Liver (tissue), 9 donors: ENCODE data around the gene CARD19. TPM values are rescaled to one million over a fixed set of nuclear protein-coding genes. Genes with fewer than 3 reads are reported as not detected.

Experiments used
- DNase-seq: peaks from one replicate; pipeline ENCODE4 v3.0.0-alpha.2; 2017; ENCODE audit warnings: low spot score
- H3K27ac ChIP-seq, 2 donors: one replicate each; pipeline ENCODE4 v1.7.0; 2013; ENCODE audit warnings: inconsistent platforms in 2 of 2, low read length in 2 of 2, control low read depth in 1 of 2, low read depth in 1 of 2, mild to moderate bottlenecking in 1 of 2
- H3K27me3 ChIP-seq, 4 donors: one replicate each; pipeline versions ENCODE4 v1.6.1 to v1.7.0; 2013; ENCODE audit warnings: low read length in 3 of 4, inconsistent platforms in 1 of 4, mild to moderate bottlenecking in 1 of 4, moderate library complexity in 1 of 4; ENCODE audit not compliant: control insufficient read depth in 4 of 4, insufficient read depth in 4 of 4
- H3K36me3 ChIP-seq, 4 donors: one replicate each; pipeline versions ENCODE4 v1.6.1 to v1.7.0; 2013; ENCODE audit warnings: low read length in 3 of 4, mild to moderate bottlenecking in 3 of 4, low read depth in 1 of 4, moderate library complexity in 1 of 4; ENCODE audit not compliant: control insufficient read depth in 4 of 4, insufficient read depth in 3 of 4
- H3K4me1 ChIP-seq, 4 donors: one replicate each; pipeline versions ENCODE4 v1.6.1 to v1.7.0; 2013; ENCODE audit warnings: low read length in 3 of 4, mild to moderate bottlenecking in 3 of 4, moderate library complexity in 1 of 4; ENCODE audit not compliant: control insufficient read depth in 4 of 4, insufficient read depth in 4 of 4
- H3K4me3 ChIP-seq, 3 donors: one replicate each; pipeline versions ENCODE4 v1.6.1 to v1.7.0; 2013; ENCODE audit warnings: low read length in 3 of 3, control low read depth in 1 of 3, low read depth in 1 of 3, mild to moderate bottlenecking in 1 of 3
- H3K9ac ChIP-seq, 2 donors: one replicate each; pipeline ENCODE4 v1.7.0; 2013; ENCODE audit warnings: low read length in 2 of 2, mild to moderate bottlenecking in 2 of 2, moderate library complexity in 2 of 2, control low read depth in 1 of 2, low read depth in 1 of 2
- H3K9me3 ChIP-seq, 4 donors: one replicate each; pipeline versions ENCODE4 v1.6.1 to v1.7.0; 2013; ENCODE audit warnings: low read length in 3 of 4; ENCODE audit not compliant: control insufficient read depth in 4 of 4
- EGR1 ChIP-seq, 2 donors: IDR thresholded peaks; 2 replicates each; pipeline ENCODE4 v1.6.1; 2016 to 2018; ENCODE audit warnings: antibody characterized with exemption in 2 of 2, low read depth in 2 of 2
- FOXA1 ChIP-seq: IDR thresholded peaks from 2 replicates; pipeline ENCODE4 v1.6.1; 2016; ENCODE audit warnings: antibody characterized with exemption
- FOXA2 ChIP-seq: IDR thresholded peaks from 2 replicates; pipeline ENCODE4 v1.6.1; 2016; ENCODE audit warnings: antibody characterized with exemption
- GABPA ChIP-seq, 2 donors: IDR thresholded peaks in 1 of 2; conservative IDR thresholded peaks in 1 of 2; 2 replicates each; pipeline ENCODE4 v1.6.1; 2016; ENCODE audit warnings: antibody characterized with exemption in 2 of 2, mild to moderate bottlenecking in 1 of 2, moderate library complexity in 1 of 2
- HNF4G ChIP-seq: IDR thresholded peaks from 2 replicates; pipeline ENCODE4 v1.6.1; 2016; ENCODE audit warnings: antibody characterized with exemption
- JUND ChIP-seq, 2 donors: IDR thresholded peaks; 2 replicates each; pipeline ENCODE4 v1.6.1; 2016; ENCODE audit warnings: antibody characterized with exemption in 2 of 2
- NR2F2 ChIP-seq: IDR thresholded peaks from 2 replicates; pipeline ENCODE4 v1.6.1; 2016; ENCODE audit warnings: antibody characterized with exemption
- RAD21 ChIP-seq, 2 donors: IDR thresholded peaks; 2 replicates each; pipeline ENCODE4 v1.6.1; 2016; ENCODE audit warnings: antibody characterized with exemption in 2 of 2, mild to moderate bottlenecking in 2 of 2
- REST ChIP-seq: IDR thresholded peaks from 2 replicates; pipeline ENCODE4 v1.6.1; 2016; ENCODE audit warnings: antibody characterized with exemption, mild to moderate bottlenecking
- RXRA ChIP-seq, 2 donors: IDR thresholded peaks; 2 replicates each; pipeline ENCODE4 v1.6.1; 2017 to 2018; ENCODE audit warnings: antibody characterized with exemption in 2 of 2, mild to moderate bottlenecking in 1 of 2
- TAF1 ChIP-seq: conservative IDR thresholded peaks from 2 replicates; pipeline ENCODE4 v1.6.1; 2016; ENCODE audit warnings: antibody characterized with exemption, mild to moderate bottlenecking
- YY1 ChIP-seq: IDR thresholded peaks from 2 replicates; pipeline ENCODE4 v1.6.1; 2016; ENCODE audit warnings: antibody characterized with exemption, mild to moderate bottlenecking
- WGBS: extraction: QIAGEN DNeasy Blood & Tissue Kit; methylation state at CpG from one replicate; pipeline ENCODE4 v1.1.7; 2013; 5-methylcytosine and 5-hydroxymethylcytosine counted together
- polyA plus RNA-seq, 2 donors: library from polyadenylated mRNA; stranded (reverse) in 1 of 2; unstranded in 1 of 2; fragments of 200-250 nt in 1 of 2; fragments of >200 nt in 1 of 2; fragmentation: Nextera tagmentation in 1 of 2; extraction: Ambion mirVana in 1 of 2; gene quantifications; one replicate each; pipeline versions ENCODE4 v1.2.1 to v1.2.3, GENCODE V29; 2013 to 2015
- total RNA-seq, 2 donors: library from RNA; depleted of rRNA; stranded (reverse); fragments of >200 nt; gene quantifications; one replicate each; pipeline ENCODE4 v1.2.3, GENCODE V29; 2014
- TF ChIP-seq, protein P1 (sequence below): IDR thresholded peaks from 2 replicates; pipeline ENCODE4 v1.6.1; 2016; ENCODE audit warnings: antibody characterized with exemption
- TF ChIP-seq, protein P2 (sequence below): IDR thresholded peaks from 2 replicates; pipeline ENCODE4 v1.6.1; 2016; ENCODE audit warnings: antibody characterized with exemption
- TF ChIP-seq, protein P3 (sequence below): fragments of 150-350 bp; IDR thresholded peaks from 2 replicates; pipeline ENCODE4 v1.5.1; 2017; ENCODE audit warnings: improper control_type of control experiment, low read depth, low read length; ENCODE audit not compliant: missing input control
- TF ChIP-seq, protein P4 (sequence below): IDR thresholded peaks from 2 replicates; pipeline ENCODE4 v1.6.1; 2016; ENCODE audit warnings: antibody characterized with exemption
- donor health status: healthy.
- donor health status: healthy.
- donor health status: healthy.
- donor health status: healthy.
- donor health status: healthy.

Gene CARD19
- total and polyA plus RNA-seq, 4 donors: 13.0 to 18.2 (median 16.3) TPM

DNA sequence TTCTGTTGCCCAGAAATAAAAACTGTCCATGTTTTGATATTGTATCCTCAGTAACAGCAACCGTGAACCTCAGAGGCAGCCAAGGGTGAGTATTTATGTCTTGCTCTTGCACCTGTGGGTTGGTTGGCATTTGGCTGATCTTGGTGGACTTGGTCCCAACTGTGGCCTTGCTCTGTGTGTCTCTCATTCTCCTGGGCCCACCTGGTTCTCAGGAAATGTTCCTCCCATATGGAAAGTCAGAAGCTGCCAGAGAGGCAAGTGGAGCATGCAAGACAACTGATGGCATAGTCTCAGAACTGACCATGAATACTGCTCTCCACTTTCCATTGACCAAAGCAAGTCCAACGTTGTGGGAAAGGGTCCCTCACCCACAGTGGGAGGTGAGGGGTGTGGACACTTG lies 51.6 kb downstream of the CARD19 start:
- Histone ChIP-seq H3K4me1 (peaks cover 0 to 3% (median 0%) of the 10 kb centered on the region in 4 donors), H3K36me3 (no peaks in the 10 kb centered on the region), H3K9ac (no peak overlapping the region), H3K27ac (no peak overlapping the region), H3K9me3 (no peaks in the 10 kb centered on the region), H3K27me3 (no peaks in the 10 kb centered on the region), H3K4me3 (no peak overlapping the region)
- no peak for DNase-seq
- 77% methylated on average over 2 of the region's 2 CpGs for WGBS
- no peak for TF ChIP-seq YY1
- TF ChIP-seq JUND (IDR thresholded peaks at IDR 0.05): no peak
- no peak for TF ChIP-seq FOXA1
- no peak for TF ChIP-seq FOXA2
- TF ChIP-seq, protein P1, sequence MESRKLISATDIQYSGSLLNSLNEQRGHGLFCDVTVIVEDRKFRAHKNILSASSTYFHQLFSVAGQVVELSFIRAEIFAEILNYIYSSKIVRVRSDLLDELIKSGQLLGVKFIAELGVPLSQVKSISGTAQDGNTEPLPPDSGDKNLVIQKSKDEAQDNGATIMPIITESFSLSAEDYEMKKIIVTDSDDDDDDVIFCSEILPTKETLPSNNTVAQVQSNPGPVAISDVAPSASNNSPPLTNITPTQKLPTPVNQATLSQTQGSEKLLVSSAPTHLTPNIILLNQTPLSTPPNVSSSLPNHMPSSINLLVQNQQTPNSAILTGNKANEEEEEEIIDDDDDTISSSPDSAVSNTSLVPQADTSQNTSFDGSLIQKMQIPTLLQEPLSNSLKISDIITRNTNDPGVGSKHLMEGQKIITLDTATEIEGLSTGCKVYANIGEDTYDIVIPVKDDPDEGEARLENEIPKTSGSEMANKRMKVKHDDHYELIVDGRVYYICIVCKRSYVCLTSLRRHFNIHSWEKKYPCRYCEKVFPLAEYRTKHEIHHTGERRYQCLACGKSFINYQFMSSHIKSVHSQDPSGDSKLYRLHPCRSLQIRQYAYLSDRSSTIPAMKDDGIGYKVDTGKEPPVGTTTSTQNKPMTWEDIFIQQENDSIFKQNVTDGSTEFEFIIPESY: no peak
- no peak for TF ChIP-seq TAF1
- TF ChIP-seq NR2F2: no peak
- TF ChIP-seq, protein P2, sequence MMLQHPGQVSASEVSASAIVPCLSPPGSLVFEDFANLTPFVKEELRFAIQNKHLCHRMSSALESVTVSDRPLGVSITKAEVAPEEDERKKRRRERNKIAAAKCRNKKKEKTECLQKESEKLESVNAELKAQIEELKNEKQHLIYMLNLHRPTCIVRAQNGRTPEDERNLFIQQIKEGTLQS: no peak
- TF ChIP-seq, protein P3, sequence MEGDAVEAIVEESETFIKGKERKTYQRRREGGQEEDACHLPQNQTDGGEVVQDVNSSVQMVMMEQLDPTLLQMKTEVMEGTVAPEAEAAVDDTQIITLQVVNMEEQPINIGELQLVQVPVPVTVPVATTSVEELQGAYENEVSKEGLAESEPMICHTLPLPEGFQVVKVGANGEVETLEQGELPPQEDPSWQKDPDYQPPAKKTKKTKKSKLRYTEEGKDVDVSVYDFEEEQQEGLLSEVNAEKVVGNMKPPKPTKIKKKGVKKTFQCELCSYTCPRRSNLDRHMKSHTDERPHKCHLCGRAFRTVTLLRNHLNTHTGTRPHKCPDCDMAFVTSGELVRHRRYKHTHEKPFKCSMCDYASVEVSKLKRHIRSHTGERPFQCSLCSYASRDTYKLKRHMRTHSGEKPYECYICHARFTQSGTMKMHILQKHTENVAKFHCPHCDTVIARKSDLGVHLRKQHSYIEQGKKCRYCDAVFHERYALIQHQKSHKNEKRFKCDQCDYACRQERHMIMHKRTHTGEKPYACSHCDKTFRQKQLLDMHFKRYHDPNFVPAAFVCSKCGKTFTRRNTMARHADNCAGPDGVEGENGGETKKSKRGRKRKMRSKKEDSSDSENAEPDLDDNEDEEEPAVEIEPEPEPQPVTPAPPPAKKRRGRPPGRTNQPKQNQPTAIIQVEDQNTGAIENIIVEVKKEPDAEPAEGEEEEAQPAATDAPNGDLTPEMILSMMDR: no peak

DNA sequence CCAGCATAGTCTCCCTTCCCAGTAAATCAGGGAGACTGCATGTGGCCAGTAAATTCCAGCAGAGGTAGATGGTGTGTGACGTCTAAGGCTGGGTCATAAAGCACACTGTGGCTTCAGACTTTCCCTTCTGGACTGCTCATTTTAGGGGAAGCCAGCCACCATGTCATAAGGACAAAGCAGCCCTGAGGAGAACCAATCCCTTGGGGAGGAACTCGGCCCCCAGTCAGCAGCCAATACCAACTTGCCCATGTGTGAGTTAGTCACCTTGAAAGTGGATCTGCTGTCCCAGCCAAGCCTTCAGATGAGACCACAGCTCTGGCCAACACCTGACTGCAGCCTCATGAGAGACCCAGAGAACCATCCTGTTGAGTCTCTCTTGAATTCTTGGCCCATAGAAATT lies 52.7 kb downstream of the CARD19 start:
- H3K27ac ChIP-seq: no peak overlapping the region
- no peaks in the 10 kb centered on the region for H3K9me3 ChIP-seq
- no peak for DNase-seq
- peaks cover 0 to 3% (median 0%) of the 10 kb centered on the region in 4 donors for H3K4me1 ChIP-seq
- TF ChIP-seq EGR1 (IDR thresholded peaks at IDR 0.05; ENCODE audit: low read depth in 2 of 2) (no peak), TAF1 (no peak), RXRA (IDR thresholded peaks at IDR 0.05) (no peak), RAD21 (IDR thresholded peaks at IDR 0.05) (no peak), HNF4G (no peak), REST (no peak), NR2F2 (no peak), GABPA (IDR thresholded peaks at IDR 0.05 in 1 of 2, conservative IDR thresholded peaks at IDR 0.05 in 1 of 2) (no peak)
- TF ChIP-seq, protein P4, sequence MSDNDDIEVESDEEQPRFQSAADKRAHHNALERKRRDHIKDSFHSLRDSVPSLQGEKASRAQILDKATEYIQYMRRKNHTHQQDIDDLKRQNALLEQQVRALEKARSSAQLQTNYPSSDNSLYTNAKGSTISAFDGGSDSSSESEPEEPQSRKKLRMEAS: no peak
- TF ChIP-seq, protein P1: no peak
- TF ChIP-seq, protein P2: no peak
- H3K4me3 ChIP-seq: no peak overlapping the region
- H3K36me3 ChIP-seq: no peaks in the 10 kb centered on the region
- no peak overlapping the region for H3K9ac ChIP-seq
- 91% methylated on average over 2 of the region's 2 CpGs for WGBS
- no peaks in the 10 kb centered on the region for H3K27me3 ChIP-seq
